Measurements from ENCODE around the gene RNF151.

Gene RNF151

DNA sequence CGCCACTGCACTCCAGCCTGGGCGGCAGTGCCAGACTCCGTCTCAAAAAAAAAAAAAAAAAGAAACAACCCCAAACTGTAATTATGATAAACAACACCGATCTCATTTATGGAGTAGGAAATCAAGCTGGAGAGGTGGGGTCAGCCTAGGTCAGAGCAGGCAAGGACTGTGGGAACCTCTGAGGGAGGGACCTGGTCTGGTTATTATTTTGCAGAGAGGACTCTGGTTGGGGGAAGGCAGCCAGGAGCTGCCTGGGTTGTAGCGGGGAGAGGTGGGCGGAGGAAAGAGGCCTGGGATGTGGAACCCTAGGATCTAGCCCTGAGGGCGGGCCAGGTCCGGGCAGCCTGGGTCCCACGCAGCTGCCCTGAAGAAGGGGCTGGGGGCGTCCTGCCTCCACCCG is 37.6 kb upstream of the RNF151 start:
- H3K9me3 ChIP-seq, result no peaks in the 10 kb centered on the region
- H3K27me3 ChIP-seq, result peaks cover 10% of the 10 kb centered on the region
- no peak for TF ChIP-seq CTCF (IDR thresholded peaks at IDR 0.05)
- H3K36me3 ChIP-seq, result no peaks in the 10 kb centered on the region
- peaks cover 46 to 51% of the 10 kb centered on the region in 2 experiments for H3K4me1 ChIP-seq (ENCODE audit: control insufficient read depth in 1 of 2, insufficient read depth in 1 of 2, low read depth in 1 of 2, low read length in 1 of 2)
- H3K4me3 ChIP-seq (ENCODE audit: low read depth in 1 of 2, low read length in 1 of 2), result peak overlapping the region; percentile 65 to 89
- H3K27ac ChIP-seq, result peak overlapping the region; percentile 93

- H3K9me3 ChIP-seq, result no peaks in the 10 kb centered on the region
- peak overlapping the region; percentile 65 to 89 for H3K4me3 ChIP-seq (ENCODE audit: low read depth in 1 of 2, low read length in 1 of 2)
- H3K36me3 ChIP-seq, result peaks cover 3% of the 10 kb centered on the region
- peak overlapping the region; percentile 93 for H3K27ac ChIP-seq
- H3K4me1 ChIP-seq (ENCODE audit: control insufficient read depth in 1 of 2, insufficient read depth in 1 of 2, low read depth in 1 of 2, low read length in 1 of 2), result peaks cover 52 to 58% of the 10 kb centered on the region in 2 experiments
- peak; percentile 100 for TF ChIP-seq CTCF (IDR thresholded peaks at IDR 0.05)
- H3K27me3 ChIP-seq, result peaks cover 3% of the 10 kb centered on the region
Observed at GRCh38 chr16:1929578-1930337, 36.9 kb upstream of the RNF151 start.

DNA sequence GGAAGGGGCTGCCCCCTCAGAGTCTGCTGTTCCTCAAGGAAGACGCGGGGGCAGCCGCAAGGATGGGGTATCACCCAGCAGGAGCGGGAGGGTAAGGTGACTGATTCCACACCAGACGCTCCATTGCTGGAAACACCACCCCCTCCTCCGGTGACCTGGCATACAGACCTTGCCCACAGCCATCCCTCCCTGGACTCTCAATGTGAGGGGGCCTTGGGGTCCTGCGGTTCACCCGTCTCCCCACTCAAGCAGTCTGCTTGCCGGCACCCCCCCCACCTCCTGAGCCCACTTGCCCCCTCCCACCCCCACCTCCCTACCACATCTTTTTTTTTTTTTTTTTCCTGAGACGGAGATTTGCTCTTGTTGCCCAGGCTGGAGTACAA is 36.3 kb upstream of the RNF151 start:
- peak overlapping the region; percentile 65 to 89 for H3K4me3 ChIP-seq (ENCODE audit: low read depth in 1 of 2, low read length in 1 of 2)
- no peaks in the 10 kb centered on the region for H3K9me3 ChIP-seq
- peaks cover 9% of the 10 kb centered on the region for H3K36me3 ChIP-seq
- no peak for TF ChIP-seq CTCF (IDR thresholded peaks at IDR 0.05)
- peaks cover 58 to 63% of the 10 kb centered on the region in 2 experiments for H3K4me1 ChIP-seq (ENCODE audit: control insufficient read depth in 1 of 2, insufficient read depth in 1 of 2, low read depth in 1 of 2, low read length in 1 of 2)
- no peaks in the 10 kb centered on the region for H3K27me3 ChIP-seq
- H3K27ac ChIP-seq, result peak overlapping the region; percentile 93

- no peak overlapping the region for H3K4me3 ChIP-seq (ENCODE audit: low read depth in 1 of 2, low read length in 1 of 2)
- TF ChIP-seq CTCF (IDR thresholded peaks at IDR 0.05), result no peak
Observed at GRCh38 chr16:1932050-1933028, 34.3 kb upstream of the RNF151 start.

DNA sequence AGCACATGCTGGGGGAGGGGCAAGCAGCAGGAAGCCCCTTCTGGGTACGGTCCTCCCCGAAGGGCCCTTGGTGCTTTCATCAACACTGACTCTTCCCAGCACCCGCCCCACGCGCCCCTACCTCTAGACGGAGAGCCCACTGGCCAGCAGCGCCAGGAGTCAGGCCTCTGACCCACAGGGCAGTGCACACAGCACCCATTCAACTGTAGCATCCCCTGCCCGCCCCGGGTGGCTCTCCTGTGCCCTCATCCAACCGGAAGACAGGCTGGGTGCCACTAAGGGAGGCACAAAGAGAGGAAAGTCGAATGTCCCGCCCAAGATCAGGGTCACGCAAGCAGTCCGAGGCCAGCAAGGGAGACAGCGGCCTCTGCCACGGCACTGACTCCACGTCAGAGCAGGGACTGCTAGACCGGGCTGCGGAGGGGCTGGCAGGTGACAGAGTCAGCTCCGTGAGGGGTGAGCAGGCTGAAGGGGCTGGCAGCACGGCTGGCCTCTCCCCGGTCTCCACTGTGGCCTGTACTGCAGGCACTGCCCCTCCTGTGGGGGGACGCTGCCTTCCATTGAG is 33.5 kb upstream of the RNF151 start:
- H3K27me3 ChIP-seq, result no peaks in the 10 kb centered on the region
- H3K27ac ChIP-seq, result peak overlapping the region; percentile 93
- H3K4me3 ChIP-seq (ENCODE audit: low read depth in 1 of 2, low read length in 1 of 2), result no peak overlapping the region
- no peaks in the 10 kb centered on the region for H3K9me3 ChIP-seq
- H3K36me3 ChIP-seq, result peaks cover 36% of the 10 kb centered on the region
- no peak for TF ChIP-seq CTCF (IDR thresholded peaks at IDR 0.05)
- H3K4me1 ChIP-seq (ENCODE audit: control insufficient read depth in 1 of 2, insufficient read depth in 1 of 2, low read depth in 1 of 2, low read length in 1 of 2), result peaks cover 85 to 92% of the 10 kb centered on the region in 2 experiments

More at GRCh38 chr16:1932050-1933028, 34.3 kb upstream of the RNF151 start:
- peak overlapping the region; percentile 93 for H3K27ac ChIP-seq
- H3K4me1 ChIP-seq (ENCODE audit: control insufficient read depth in 1 of 2, insufficient read depth in 1 of 2, low read depth in 1 of 2, low read length in 1 of 2), result peaks cover 77 to 83% of the 10 kb centered on the region in 2 experiments
- no peaks in the 10 kb centered on the region for H3K9me3 ChIP-seq
- no peaks in the 10 kb centered on the region for H3K27me3 ChIP-seq
- peaks cover 28% of the 10 kb centered on the region for H3K36me3 ChIP-seq

Measured in neutrophil (primary cell).